Stimulated activated CD4-positive, alpha-beta T cell treated with anti-CD3 and anti-CD28 coated beads, Interleukin-2, amount 100 ng/mL, for 4 hours (primary cell): Measurements from ENCODE around the gene NRCAM.

ENCODE experiments used
- DNase-seq: peaks from one replicate; pipeline ENCODE4 v3.0.0-alpha.2; 2020; ENCODE audit warnings: low read depth

The NRCAM gene

DNA sequence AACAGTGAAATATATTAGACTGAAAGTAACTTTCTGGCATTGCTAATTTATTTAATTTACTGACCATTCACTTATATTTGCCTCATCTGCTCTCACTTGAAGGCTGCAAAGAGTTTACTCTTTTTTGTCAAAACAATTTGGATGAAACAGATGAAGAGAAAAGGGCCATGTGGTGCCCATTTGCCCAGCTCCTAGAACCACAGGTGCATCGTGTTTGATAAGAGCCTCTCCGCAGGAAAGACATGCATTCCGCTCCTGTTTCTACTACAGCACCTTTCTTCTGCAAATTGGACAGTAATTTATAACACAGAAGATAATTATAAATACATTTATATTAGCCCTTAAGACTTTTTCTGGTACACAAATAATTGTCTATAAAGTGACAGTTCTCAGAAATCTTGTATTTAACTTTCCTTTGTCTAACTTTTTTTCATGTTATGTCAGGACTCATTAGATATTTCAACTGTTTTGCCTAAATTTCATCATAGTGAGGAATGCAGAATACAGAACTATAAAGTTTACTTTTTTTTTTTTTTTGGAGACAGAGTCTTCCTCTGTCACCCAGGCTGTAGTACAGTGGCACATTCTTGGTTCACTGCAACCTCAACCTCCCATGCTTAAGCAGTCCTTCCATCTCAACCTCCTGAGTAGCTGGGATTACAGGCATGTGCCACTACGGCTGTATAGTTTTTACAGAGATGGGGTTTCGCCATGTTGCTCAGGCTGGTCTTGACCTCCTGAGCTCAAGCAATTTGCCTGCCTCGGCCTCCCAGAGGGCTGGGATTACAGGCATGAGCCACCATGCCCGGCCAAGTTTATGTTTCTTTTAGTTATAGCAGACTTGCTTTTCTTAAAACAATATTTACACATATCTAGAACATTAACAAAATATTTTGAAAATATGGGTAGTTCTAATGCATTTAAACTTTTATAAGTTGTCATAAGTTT lies 326.9 kb downstream of the NRCAM start:
- no peak for DNase-seq

- no peak for DNase-seq
These were observed 327.7 kb downstream of the NRCAM start for GRCh38 chr7:108128514-108128913.

GRCh38 chr7:108127461-108127860 lies 328.8 kb downstream of the NRCAM start:
- DNase-seq = no peak

DNA sequence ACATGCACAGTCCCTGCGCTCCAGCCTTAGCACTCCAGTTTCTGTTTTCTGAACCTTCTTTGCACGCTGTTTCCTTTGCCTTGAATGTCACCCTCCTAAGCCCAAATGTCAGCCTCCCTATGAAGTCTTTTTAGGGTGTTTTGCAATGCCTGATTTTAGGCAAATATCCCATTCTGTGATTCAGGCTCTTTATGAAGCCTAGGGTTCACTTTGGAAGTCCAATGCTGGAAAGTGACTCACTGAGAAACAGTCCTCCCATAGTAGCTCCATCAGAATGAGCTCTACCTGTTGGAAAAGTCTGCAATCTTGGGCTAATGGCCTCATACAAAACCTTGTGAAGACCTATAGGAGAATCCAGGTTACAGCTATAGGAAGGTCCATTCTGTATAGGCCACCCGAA lies 331.4 kb downstream of the NRCAM start:
- no peak for DNase-seq

- no peak for DNase-seq
These were observed 334.1 kb downstream of the NRCAM start for GRCh38 chr7:108122181-108122580.

- DNase-seq = no peak
These were observed 335.3 kb downstream of the NRCAM start for GRCh38 chr7:108120933-108121332.

GRCh38 chr7:108120196-108120595 lies 336.0 kb downstream of the NRCAM start:
- DNase-seq = no peak

- DNase-seq = no peak
These were observed 337.3 kb downstream of the NRCAM start for GRCh38 chr7:108118959-108119358.

- no peak for DNase-seq
These were observed 342.0 kb downstream of the NRCAM start for GRCh38 chr7:108114117-108114841.

DNA sequence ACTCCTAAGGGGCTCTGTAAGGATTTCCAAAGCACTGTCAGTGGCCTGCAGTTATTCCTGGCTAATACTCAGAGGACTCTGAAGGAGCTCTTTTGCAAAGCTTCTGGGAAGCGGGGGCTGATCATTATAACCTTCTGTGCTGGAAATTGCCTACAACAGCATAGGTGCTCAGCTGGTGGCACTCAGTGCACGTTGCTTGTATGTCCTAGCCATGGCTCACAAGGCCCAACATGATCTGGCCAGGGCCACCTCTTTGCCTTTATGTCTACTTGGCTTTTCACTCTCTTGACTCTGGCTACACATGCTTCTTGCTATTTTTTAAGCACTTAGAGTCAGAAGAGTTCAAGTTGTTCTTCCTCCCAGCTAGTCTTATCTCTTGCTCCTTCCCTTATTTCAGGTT lies 343.6 kb downstream of the NRCAM start:
- DNase-seq = no peak

DNA sequence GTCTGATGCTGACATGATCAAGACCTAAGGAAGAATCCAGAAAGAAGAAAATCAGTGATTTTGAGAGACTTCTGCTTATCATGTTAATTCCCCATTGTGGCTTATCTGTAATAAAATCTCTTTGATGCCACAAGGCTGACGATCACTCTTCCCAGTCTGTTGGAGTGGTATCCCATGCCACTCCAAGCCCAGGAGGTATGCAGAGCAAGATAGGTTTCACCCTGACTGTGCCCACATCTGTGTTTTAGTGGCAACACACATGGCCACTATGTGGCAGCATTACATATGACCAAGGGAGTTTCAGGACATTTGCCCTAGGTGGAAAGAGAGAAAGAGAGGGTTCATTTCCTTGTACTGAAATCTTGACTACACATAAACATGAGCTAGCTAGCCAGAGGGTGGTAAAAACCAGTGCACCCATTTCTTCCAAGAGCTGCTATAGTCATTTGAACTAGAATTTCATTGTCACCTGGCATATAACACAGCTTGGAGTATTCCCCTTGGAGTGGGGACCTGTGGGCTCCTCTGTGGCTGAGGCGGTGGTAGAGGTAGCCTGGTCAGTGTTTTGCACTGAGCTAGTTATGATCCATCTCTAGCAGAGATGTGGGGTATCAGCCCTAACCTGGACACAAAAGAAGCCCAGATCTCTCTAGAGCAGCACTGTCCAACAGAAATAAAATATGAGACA lies 346.9 kb downstream of the NRCAM start:
- no peak for DNase-seq

GRCh38 chr7:108108131-108108530 lies 348.1 kb downstream of the NRCAM start:
- no peak for DNase-seq

- no peak for DNase-seq
These were observed 351.9 kb downstream of the NRCAM start for GRCh38 chr7:108104324-108104723.

DNA sequence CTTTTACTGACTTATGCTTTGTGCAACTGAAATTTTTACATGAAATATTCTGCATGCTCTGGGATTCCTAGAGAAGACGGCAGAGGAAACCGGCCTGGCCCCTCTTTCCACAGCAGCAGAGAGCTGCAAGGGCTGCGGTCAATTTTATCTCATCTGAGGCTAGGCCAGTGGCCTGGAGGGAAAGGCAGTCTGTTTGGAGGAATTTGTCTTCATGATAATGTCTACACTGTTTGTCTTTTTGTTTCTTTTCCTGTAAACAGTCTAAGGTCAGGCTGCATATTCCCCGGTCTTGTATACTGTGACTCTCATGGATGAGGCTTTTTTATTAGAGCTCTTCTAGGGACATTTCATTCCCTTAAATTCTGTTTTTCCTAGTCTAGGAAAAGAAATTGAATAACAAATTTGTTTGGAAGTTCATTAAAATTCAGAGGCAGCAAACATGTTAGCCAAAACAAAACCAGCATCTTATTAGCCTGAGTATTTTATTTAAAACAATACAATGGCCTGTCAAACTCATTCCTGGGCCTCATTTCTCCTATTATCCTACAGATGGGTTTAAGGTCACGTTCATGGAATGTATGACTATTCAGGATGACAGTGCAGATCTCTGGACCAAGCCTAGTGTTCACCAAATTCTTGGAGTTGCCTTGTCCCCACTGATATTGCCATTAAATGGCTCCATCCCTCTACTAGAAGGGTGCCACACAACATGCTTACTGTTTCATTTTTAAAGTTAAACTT lies 352.5 kb downstream of the NRCAM start:
- DNase-seq = no peak

- DNase-seq = no peak
These were observed 353.4 kb downstream of the NRCAM start for GRCh38 chr7:108102671-108103312.

DNA sequence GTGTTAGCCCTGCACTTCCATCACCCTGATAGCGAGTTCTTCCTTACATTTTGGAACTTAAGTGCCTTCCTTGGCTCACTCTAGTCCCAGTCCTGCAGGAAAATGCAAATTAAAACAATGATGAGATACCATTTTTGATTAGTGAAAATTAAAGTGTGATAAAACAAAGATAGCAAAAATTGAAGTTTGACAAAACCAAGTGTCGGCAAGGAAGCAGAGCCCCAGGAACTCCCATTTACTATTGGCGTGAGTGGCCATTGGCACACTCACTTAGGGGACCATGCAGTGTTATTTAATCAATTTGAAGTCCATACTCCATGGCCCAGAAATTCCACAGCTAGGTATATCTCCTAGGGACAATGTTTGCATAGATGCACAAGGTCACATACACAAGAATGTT lies 354.5 kb downstream of the NRCAM start:
- no peak for DNase-seq

DNA sequence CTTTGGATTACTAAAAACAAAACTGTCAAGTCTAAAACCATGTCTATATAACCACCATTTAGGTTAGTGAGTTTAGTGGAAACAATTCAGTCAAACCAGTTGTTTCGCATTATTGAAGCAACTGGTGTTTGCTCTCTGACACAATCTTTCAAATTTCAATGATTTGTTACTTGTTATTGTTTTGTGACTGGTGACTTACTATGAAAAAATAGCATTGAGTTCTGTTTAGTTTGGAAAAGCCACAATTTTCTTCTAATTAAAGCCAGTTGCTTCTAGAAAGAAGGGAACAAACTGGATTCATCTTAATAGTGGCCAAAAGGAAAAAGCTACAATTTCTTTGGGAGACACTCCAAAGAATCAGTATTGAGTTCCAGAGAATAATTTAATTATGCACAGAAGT lies 356.5 kb downstream of the NRCAM start:
- DNase-seq = no peak

- DNase-seq = no peak
These were observed 358.5 kb downstream of the NRCAM start for GRCh38 chr7:108097703-108098102.
